Activated naive CD4-positive, alpha-beta T cell treated with anti-CD3 and anti-CD28 coated beads, Interleukin-2, amount 50 U/mL, for 16 hours (primary cell): ENCODE results near the gene FHOD1.
A peak's percentile ranks its signal among the peaks of the same experiment; 100 is the strongest.

ENCODE experiments used
- DNase-seq: peaks from one replicate; pipeline ENCODE4 v3.0.0-alpha.2; 2020

Gene FHOD1

GRCh38 chr16:67230809-67231660 lies 16.2 kb downstream of the FHOD1 start:
- no peak for DNase-seq

DNA sequence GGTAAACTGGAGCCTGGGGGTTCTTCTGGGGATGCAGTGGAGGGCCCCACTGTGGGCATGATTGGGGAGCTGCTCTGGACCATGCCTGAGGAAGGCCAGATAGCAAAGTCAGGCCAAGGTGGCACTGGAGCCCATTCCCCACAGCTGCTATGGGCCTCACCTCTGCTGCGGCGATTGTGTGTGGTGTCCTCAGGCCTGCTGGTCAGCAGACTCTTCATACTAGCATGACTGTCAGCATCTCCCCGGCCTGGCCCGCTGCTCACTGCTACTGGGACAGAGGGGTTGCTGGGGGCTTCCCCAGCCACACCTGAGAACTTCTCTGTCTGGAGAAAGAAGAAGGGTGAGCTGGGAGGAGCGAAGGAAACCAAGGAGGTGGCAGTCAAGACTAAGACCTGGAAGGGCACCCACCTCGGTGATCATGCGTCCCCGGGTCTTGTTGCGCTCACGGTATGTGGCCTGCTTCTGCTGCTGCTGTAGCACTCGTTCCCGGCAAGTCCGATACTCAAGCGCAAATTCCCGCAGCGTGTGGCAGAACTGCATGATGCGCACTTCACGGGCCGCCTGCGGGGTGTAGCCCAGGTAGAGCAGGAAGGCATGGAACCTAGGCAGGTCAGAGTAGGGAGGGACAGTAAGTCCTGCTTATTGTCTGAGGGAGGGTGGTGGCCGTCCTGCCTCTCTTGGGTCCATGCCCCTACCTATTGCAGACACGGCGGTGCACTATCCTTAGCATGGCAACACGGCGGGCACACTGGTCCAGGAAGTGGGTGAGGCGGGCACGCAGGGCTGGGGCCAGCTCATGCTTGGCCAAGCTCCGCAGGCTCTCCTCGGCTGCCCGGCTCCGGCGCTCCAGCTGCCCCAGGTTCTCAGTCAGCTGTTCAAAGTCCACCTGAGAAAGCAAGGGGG lies 17.1 kb downstream of the FHOD1 start:
- no peak for DNase-seq

DNA sequence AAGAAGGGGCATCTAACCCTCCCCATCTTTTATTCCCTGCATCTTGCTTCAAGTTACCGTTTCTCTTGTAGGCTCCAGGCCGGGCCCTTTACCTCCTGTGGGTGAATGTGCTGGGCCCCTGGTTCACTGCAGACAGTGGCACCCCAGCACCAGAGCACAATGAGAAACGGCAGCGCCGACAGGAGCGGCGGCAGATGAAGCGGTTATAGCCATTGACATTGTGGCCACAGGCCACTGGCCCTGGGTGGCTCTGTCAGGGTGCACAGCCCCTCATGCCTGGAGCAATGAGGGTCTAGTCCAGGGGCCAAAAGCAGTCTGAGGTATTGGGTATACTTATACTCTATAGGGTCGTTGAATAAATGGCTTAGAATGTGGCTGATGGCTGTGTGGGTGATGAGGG lies 18.4 kb downstream of the FHOD1 start:
- no peak for DNase-seq

DNA sequence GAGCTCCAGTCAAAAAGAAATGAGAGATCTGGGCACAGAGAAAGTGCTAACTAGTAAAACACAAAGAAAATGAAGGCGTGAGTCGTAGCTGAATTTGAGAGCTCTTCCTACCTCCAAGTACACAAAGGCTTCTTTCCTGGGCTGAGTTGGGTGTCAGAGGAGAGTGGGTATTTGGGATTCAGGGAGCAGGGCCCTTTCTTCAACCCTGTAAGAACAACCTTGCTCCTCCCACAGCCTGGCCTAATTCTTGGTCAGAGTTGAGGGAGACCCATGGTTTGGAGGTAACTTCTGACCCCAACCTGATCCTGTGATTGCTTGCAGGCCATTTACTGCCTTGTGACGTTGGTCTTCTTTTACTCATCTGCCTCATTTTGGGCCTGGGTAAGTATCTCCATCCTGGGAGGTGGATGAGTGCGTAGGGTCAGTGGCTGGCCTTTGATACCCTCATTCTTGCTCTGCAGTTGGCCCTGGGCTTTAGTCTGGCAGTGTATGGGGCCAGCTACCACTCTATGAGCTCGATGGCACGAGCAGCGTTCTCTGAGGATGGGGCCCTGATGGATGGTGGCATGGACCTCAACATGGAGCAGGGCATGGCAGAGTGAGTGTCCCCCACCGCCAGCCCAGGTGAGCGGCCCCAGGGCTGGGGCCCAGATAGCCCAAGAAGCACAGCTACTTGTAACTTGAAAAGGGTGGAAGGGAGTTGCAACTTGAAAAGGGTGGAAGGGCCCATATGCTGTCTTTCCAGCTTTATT lies 19.1 kb downstream of the FHOD1 start:
- no peak for DNase-seq

- DNase-seq = no peak
Observed at GRCh38 chr16:67227567-67227921, 19.7 kb downstream of the FHOD1 start.

DNA sequence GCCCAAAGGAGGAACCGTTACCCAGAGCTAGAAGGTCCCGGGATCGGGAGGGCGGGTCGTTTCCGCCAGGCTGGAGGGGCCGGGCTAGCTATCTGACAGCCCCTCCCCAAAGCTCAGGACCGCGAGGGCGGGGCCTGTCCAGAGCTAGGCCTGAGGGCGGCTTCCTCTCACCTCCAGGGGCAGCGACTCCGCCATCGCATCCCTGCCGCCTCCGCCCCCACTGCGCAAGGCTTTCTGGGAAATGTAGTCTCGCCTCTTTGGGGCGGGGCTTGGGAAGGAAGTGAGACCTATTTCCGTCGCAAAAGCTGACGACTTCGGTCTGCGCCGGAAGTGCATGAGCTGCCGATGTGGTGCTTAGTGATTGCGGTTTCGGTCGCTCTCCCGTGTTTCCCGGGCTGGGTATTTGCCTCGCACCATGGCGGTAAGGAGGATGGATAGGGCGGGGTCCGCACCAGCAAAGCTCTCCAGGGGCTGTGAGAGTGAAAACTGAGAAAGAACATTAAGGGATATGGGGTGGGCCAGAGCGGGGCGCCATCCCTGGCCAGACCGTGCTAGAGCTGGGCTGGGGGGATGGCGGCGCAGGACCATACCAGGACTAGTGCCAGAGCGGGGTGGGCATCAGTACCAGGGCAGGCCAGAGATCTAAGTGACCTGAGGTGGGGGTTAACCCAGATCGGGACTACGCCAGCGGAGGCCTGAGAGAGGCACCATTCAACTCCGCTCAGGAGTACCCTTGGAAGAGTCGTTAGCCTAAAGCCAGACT lies 20.3 kb downstream of the FHOD1 start, which contains the start of gene TMEM208:
TSS of gene TMEM208 (plus strand) at position 327 of the 763 bp plus-strand sequence. CDS start at position 416, 89 bp downstream.
- peak; percentile 97 for DNase-seq

GRCh38 chr16:67226295-67226803 lies 20.9 kb downstream of the FHOD1 start:
- no peak for DNase-seq

GRCh38 chr16:67223992-67224391 lies 23.3 kb downstream of the FHOD1 start:
- no peak for DNase-seq

DNA sequence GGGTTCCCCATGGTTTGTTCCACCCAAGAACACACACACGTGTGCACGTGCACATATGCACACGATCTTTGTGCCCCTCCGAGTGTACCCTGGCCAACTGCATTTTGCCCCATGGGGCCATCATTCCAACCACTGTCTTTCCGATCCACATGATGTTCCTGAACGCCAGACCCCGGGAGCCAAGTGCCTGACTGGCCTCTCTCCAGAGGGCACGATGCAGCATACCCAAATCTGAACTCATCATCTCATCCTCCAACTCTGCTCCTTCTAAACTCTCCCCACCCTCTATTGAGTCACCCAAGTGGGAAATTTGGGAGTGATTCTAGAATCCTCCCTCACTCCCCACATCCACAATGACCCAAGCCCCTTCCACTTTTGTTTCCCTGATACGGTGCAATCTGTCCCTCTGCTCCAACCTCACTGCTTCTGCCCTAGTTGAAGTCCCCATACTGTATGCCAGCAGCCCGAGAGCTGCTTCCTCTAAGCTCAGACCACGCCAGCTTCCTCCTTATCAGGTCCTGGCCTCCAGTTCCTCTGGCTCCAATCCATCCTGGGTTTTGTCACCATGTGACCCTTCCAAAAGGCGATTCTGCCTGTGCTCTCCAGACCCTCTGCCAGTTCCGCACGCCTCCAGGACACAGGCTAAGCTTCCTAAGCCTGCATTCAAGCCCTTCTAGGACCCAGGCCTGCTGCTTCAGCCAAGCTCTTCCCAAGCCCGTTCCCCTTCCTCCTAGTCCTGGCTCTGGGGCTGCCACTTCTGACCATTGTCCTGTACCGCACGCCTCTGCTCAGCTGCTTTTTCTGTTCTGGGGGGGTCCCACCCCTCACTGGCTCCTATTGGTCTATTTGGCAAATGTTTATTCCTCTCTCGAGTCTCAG lies 30.4 kb downstream of the FHOD1 start:
- no peak for DNase-seq

- DNase-seq = no peak
Observed at GRCh38 chr16:67215706-67216105, 31.6 kb downstream of the FHOD1 start.

GRCh38 chr16:67213197-67214019 lies 33.9 kb downstream of the FHOD1 start:
- no peak for DNase-seq

GRCh38 chr16:67212766-67213165 lies 34.5 kb downstream of the FHOD1 start:
- DNase-seq = no peak

- no peak for DNase-seq
Observed at GRCh38 chr16:67211674-67212073, 35.6 kb downstream of the FHOD1 start.

DNA sequence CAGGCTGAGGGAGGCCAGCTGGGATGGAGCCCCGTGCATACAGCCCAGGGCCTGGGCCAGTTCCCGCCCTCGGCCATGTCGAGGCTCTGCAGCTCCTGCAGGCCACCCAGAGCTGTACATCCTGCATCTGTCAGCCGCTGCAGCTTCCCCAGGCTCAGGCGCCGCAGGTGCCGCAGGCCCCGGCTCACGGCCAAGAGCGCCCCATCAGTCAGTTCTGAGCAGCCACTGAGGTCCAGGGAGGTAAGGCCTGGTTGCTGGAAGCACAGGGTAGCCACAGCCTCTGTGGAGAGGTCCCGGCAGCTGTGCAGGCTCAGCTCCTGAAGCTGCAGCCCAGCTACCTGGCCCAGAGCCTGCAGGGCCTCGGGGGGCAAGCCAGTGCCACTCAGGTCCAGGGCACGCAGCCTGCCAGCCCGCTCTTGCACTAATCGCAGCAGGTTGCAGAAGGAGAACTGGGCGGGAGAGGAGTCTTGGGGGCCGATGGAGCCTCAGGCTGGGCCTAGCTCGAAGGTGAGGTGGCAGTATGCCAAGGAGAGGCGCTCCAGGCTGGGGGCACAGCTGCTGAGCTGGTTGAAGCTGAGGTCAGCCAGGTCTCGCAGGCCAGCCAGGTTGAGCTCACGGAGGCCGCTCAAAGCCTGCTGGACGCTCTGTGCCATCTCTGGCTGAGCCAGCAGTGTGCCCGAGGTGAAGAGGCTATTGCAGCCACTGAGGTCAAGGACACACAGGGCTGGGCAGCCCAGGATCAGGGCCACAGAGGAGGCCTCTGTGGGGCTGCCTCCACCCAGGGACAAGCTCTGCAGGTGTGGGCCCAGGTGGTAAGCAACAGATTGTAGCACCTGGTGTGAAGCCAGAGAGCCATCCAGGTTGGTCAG lies 37.0 kb downstream of the FHOD1 start:
- no peak for DNase-seq

DNA sequence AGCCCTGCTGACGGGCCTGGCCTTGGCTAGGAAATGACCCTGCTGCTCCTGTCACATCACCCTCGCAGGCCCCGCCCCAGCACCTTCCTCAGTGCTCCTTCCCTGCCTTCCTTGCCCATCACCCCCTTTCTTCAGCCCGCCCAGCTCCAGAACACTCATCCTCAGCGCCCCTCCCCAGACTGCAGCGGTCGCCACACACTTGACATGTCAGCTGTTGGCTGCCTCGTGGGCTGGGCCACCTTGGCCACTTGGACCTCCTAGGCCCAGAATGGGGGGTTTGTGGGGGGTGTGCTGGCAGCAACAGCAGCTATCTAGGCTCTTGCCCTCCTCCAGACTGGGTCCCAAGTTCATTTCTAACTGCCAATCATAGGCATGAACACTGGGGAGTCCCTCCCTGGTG lies 37.7 kb downstream of the FHOD1 start:
- no peak for DNase-seq

- DNase-seq = no peak
Observed at GRCh38 chr16:67208154-67208896, 39.0 kb downstream of the FHOD1 start.

DNA sequence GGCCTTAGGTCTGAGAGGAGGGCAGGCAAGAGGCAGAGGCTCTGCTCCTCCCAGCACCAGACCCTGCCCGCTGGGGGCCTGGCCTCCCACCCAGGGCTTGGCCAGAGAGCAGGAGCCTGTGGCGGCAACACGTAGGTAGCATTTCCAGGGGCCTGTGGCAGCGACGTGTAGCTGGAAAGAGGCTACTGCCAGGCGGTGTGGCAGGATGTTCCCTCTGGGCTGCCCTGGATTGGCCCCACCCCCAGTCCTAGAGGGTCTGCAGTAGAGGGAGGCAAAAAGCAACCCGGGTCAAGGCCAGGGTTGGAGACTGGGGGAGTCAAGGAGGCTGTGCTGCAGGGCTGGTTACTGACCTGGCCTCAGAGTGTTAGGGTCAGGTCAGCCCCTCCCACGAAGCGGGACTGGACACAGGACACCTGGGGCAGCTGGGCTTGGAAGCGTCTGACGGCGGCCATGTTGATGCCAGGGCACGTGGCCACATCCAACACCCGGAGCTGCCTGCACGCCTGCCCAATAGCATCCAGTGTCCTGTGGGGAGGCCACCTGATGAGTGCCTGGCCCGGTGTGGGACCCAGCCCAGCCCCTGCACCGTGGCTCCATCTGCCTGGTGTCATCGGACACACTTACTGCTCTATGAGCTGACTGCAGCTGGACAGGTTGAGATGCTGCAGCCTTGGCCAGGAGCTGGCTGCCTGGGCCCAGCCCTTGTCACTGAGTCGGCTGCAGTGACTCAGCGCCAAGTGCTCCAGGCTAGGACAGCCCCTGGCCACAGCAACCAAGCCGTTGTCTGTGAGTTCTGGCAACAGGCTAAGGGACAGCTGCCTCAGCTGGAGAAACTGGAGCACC lies 39.8 kb downstream of the FHOD1 start:
- no peak for DNase-seq
